GM19324 (cell line): ENCODE measurements around the gene ACSS1.
"Not testable (repeated sequence)": the region's sequence is repeated elsewhere in the genome, so short reads cannot be mapped to it uniquely, and the experiment has no call there.

Experiments
- ATAC-seq: cut with Tn5 transposase; IDR thresholded peaks from one replicate; pipeline ENCODE4 v1.9.1; 2021; ENCODE audit warnings: mild to moderate bottlenecking, moderate library complexity; ENCODE audit not compliant: unreplicated experiment, low FRiP score

The ACSS1 gene

GRCh38 chr20:25015986-25016385 lies 42.0 kb downstream of the ACSS1 start:
- ATAC-seq: no peak

- no peak for ATAC-seq
These were observed 43.1 kb downstream of the ACSS1 start for GRCh38 chr20:25014816-25015215.

GRCh38 chr20:25013478-25014380 lies 44.2 kb downstream of the ACSS1 start:
- ATAC-seq: no peak

GRCh38 chr20:25012616-25013189 lies 45.2 kb downstream of the ACSS1 start:
- no peak for ATAC-seq

GRCh38 chr20:25011831-25012241 lies 46.1 kb downstream of the ACSS1 start:
- ATAC-seq: no peak

GRCh38 chr20:25011261-25011660 lies 46.7 kb downstream of the ACSS1 start:
- ATAC-seq: no peak

- no peak for ATAC-seq
These were observed 48.5 kb downstream of the ACSS1 start for GRCh38 chr20:25009218-25010145.

- no peak for ATAC-seq
These were observed 49.3 kb downstream of the ACSS1 start for GRCh38 chr20:25008388-25009217.

- no peak for ATAC-seq
These were observed 50.2 kb downstream of the ACSS1 start for GRCh38 chr20:25007491-25008305.

- ATAC-seq: no peak
These were observed 51.3 kb downstream of the ACSS1 start for GRCh38 chr20:25006431-25007167.

GRCh38 chr20:25005661-25006060 lies 52.3 kb downstream of the ACSS1 start:
- no peak for ATAC-seq

- ATAC-seq: no peak
These were observed 52.7 kb downstream of the ACSS1 start for GRCh38 chr20:25005220-25005619.

- ATAC-seq: no peak
These were observed 54.9 kb downstream of the ACSS1 start for GRCh38 chr20:25003002-25003401.

GRCh38 chr20:25001323-25001722 lies 56.6 kb downstream of the ACSS1 start:
- not testable (repeated sequence) for ATAC-seq

GRCh38 chr20:25000268-25000801 lies 57.6 kb downstream of the ACSS1 start:
- ATAC-seq: no peak

- no peak for ATAC-seq
These were observed 58.4 kb downstream of the ACSS1 start for GRCh38 chr20:24999568-24999967.

GRCh38 chr20:24998631-24999445 lies 59.1 kb downstream of the ACSS1 start:
- no peak for ATAC-seq
